H9 (cell line): Measurements from ENCODE around the gene MRM3. TPM values are rescaled to one million over a fixed set of nuclear protein-coding genes. Genes with fewer than 3 reads are reported as not detected.

Experiments used
- DNase-seq: peaks from one replicate; pipeline ENCODE4 v3.0.0-alpha.2; 2017
- H2AFZ ChIP-seq: one replicate; pipeline ENCODE4 v1.6.1; 2013; ENCODE audit warnings: mild to moderate bottlenecking, low read length, control low read depth, moderate library complexity
- H2AK5ac ChIP-seq: 2 replicates; pipeline ENCODE4 v1.6.1; 2013; ENCODE audit warnings: low read length, control low read depth, mixed read lengths; ENCODE audit not compliant: insufficient read length
- H2BK120ac ChIP-seq: one replicate; pipeline ENCODE4 v1.6.1; 2013; ENCODE audit warnings: low read depth, mild to moderate bottlenecking, low read length, control low read depth, inconsistent platforms; ENCODE audit not compliant: poor library complexity, severe bottlenecking
- H2BK12ac ChIP-seq: 2 replicates; pipeline ENCODE4 v1.6.1; 2013; ENCODE audit warnings: low read length, control low read depth, mixed read lengths, low read depth; ENCODE audit not compliant: insufficient read length
- H2BK15ac ChIP-seq: 2 replicates; pipeline ENCODE4 v1.6.1; 2013; ENCODE audit warnings: low read depth, low read length, control low read depth
- H2BK20ac ChIP-seq: one replicate; pipeline ENCODE4 v1.6.1; 2013; ENCODE audit warnings: low read depth, mild to moderate bottlenecking, low read length, control low read depth, inconsistent platforms; ENCODE audit not compliant: poor library complexity, severe bottlenecking
- H2BK5ac ChIP-seq: 2 replicates; pipeline ENCODE4 v1.6.1; 2013; ENCODE audit warnings: low read length, control low read depth, mixed read lengths; ENCODE audit not compliant: insufficient read length
- H3K14ac ChIP-seq: 2 replicates; pipeline ENCODE4 v1.6.1; 2013; ENCODE audit warnings: low read length, control low read depth; ENCODE audit not compliant: insufficient read depth
- H3K18ac ChIP-seq: 2 replicates; pipeline ENCODE4 v1.6.1; 2013; ENCODE audit warnings: low read depth, mild to moderate bottlenecking, mixed read lengths, low read length, control low read depth; ENCODE audit not compliant: insufficient read length
- H3K23ac ChIP-seq: 2 replicates; pipeline ENCODE4 v1.6.1; 2013; ENCODE audit warnings: low read length, control low read depth, mixed read lengths, low read depth; ENCODE audit not compliant: insufficient read length
- H3K23me2 ChIP-seq: 2 replicates; pipeline ENCODE4 v1.6.1; 2013; ENCODE audit warnings: low read depth, mild to moderate bottlenecking, mixed read lengths, low read length, control low read depth; ENCODE audit not compliant: insufficient read length, poor library complexity, severe bottlenecking
- H3K27ac ChIP-seq: 2 replicates; pipeline ENCODE4 v1.5.1; 2013; ENCODE audit warnings: low read length, control low read depth, mixed read lengths, low read depth; ENCODE audit not compliant: insufficient read length
- H3K27me3 ChIP-seq: 2 replicates; pipeline ENCODE4 v1.6.1; 2013; ENCODE audit warnings: low read length, control low read depth, inconsistent platforms; ENCODE audit not compliant: insufficient read depth
- H3K4ac ChIP-seq: 2 replicates; pipeline ENCODE4 v1.6.1; 2013; ENCODE audit warnings: low read depth, mild to moderate bottlenecking, control low read depth, inconsistent platforms, low read length, moderate library complexity
- H3K4me1 ChIP-seq: 2 replicates; pipeline ENCODE4 v1.6.1; 2013; ENCODE audit warnings: low read length, control low read depth, inconsistent platforms; ENCODE audit not compliant: insufficient read depth
- H3K4me2 ChIP-seq: 2 replicates; pipeline ENCODE4 v1.6.1; 2013; ENCODE audit warnings: low read length, control low read depth, mixed read lengths; ENCODE audit not compliant: insufficient read length, insufficient read depth
- H3K56ac ChIP-seq: 2 replicates; pipeline ENCODE4 v1.6.1; 2013; ENCODE audit warnings: low read depth, mild to moderate bottlenecking, mixed read lengths, low read length, control low read depth; ENCODE audit not compliant: insufficient read length
- H3K79me1 ChIP-seq: 2 replicates; pipeline ENCODE4 v1.6.1; 2013; ENCODE audit warnings: low read depth, mild to moderate bottlenecking, moderate library complexity, low read length, control low read depth, inconsistent platforms; ENCODE audit not compliant: insufficient read depth, poor library complexity, severe bottlenecking
- H3K79me2 ChIP-seq: 2 replicates; pipeline ENCODE4 v1.6.1; 2013; ENCODE audit warnings: low read length, control low read depth, inconsistent platforms; ENCODE audit not compliant: insufficient read depth
- H3K9ac ChIP-seq: 2 replicates; pipeline ENCODE4 v1.6.1; 2013; ENCODE audit warnings: low read length, control low read depth, mixed read lengths; ENCODE audit not compliant: insufficient read length; ENCODE audit errors: extremely low read depth
- H3K9me3 ChIP-seq: one replicate; pipeline ENCODE4 v1.6.1; 2013; ENCODE audit warnings: low read depth, low read length, inconsistent platforms; ENCODE audit not compliant: control insufficient read depth
- H3T11ph ChIP-seq: one replicate; pipeline ENCODE4 v1.6.1; 2013; ENCODE audit warnings: mild to moderate bottlenecking, low read length, control low read depth, inconsistent platforms
- H4K20me1 ChIP-seq: one replicate; pipeline ENCODE4 v1.6.1; 2013; ENCODE audit not compliant: control insufficient read depth, insufficient read length, insufficient read depth
- H4K5ac ChIP-seq: 2 replicates; pipeline ENCODE4 v1.6.1; 2013; ENCODE audit warnings: low read depth, mild to moderate bottlenecking, mixed read lengths, low read length, control low read depth; ENCODE audit not compliant: insufficient read length
- H4K8ac ChIP-seq: replicated peaks from 2 replicates; pipeline ENCODE4 v1.6.1; 2013; ENCODE audit warnings: low read length, control low read depth, mixed read lengths, low read depth; ENCODE audit not compliant: insufficient read length
- H4K91ac ChIP-seq: 2 replicates; pipeline ENCODE4 v1.6.1; 2013; ENCODE audit warnings: low read depth, mild to moderate bottlenecking, moderate library complexity, mixed read lengths, low read length, control low read depth; ENCODE audit not compliant: insufficient read length
- H3K27ac Mint-ChIP-seq, 3 experiments: 2 replicates in 2 of 3; 3 replicates in 1 of 3; pipeline ENCODE4 v1.8.0; 2020 to 2021; ENCODE audit warnings: mixed read lengths in 3 of 3, mild to moderate bottlenecking in 1 of 3, moderate library complexity in 1 of 3
- H3K27me3 Mint-ChIP-seq: 2 replicates; pipeline ENCODE4 v1.8.0; 2021; ENCODE audit warnings: low read depth, mild to moderate bottlenecking, moderate library complexity, mixed read lengths
- H3K36me3 Mint-ChIP-seq, 3 experiments: 2 replicates in 2 of 3; 3 replicates in 1 of 3; pipeline ENCODE4 v1.8.0; 2020 to 2021; ENCODE audit warnings: low read depth in 3 of 3, mixed read lengths in 3 of 3; ENCODE audit not compliant: insufficient read depth in 1 of 3
- H3K4me1 Mint-ChIP-seq, 2 experiments: 2 replicates each; pipeline ENCODE4 v1.8.0; 2020; ENCODE audit warnings: mixed read lengths in 2 of 2
- H3K4me3 Mint-ChIP-seq, 2 experiments: 2 replicates in 1 of 2; 3 replicates in 1 of 2; pipeline ENCODE4 v1.8.0; 2020 to 2021; ENCODE audit warnings: mild to moderate bottlenecking in 2 of 2, mixed read lengths in 2 of 2, moderate library complexity in 1 of 2
- H3K9me3 Mint-ChIP-seq, 2 experiments: 2 replicates in 1 of 2; 3 replicates in 1 of 2; pipeline ENCODE4 v1.8.0; 2020; ENCODE audit warnings: mild to moderate bottlenecking in 2 of 2, mixed read lengths in 2 of 2, moderate library complexity in 1 of 2
- WGBS: extraction: QIAGEN DNeasy Blood & Tissue Kit; methylation state at CpG from one replicate; pipeline ENCODE4 v1.1.7; 2013; ENCODE audit warnings: missing lambda C conversion rate, low lambda C conversion rate, mixed read lengths; ENCODE audit not compliant: insufficient read length; ENCODE audit errors: extremely low coverage; 5-methylcytosine and 5-hydroxymethylcytosine counted together
- total RNA-seq: library from RNA; stranded (reverse); gene quantifications from 2 replicates; pipeline ENCODE4 v1.2.1, GENCODE V29; 2021
- TF ChIP-seq, protein P1 (sequence below): fragments of 200-600 bp; sonication (generic); conservative IDR thresholded peaks from 3 replicates; pipeline ENCODE4 v1.8.0; 2021; ENCODE audit warnings: antibody characterized with exemption, mild to moderate bottlenecking

The MRM3 gene
- total RNA-seq, 1 experiment from 2014 or later = 25.3 TPM

DNA sequence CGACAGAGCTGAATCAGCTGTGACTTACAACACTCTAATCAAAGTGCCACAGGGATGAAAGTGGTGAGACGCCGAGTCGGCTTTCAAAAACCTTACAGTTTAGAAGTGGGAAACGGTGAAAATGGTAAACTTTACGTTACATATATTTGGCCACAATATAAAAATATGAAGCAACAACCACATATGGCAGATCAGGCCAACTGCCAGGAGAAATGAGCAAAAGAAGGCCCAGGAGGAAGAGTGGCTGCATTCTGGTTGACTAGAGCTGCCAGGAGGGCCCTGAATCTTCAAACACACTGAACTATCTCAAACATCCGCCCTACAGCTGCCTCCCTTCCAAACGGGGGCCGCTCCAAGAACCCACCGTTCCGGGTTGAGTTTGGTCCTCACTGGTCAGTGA, 56.3 kb downstream of the MRM3 start:
- Mint-ChIP-seq H3K4me3 (no peak overlapping the region), H3K27me3 (no peaks in the 10 kb centered on the region), H3K27ac (no peak overlapping the region), H3K4me1 (peaks cover 11 to 15% of the 10 kb centered on the region in 2 experiments), H3K9me3 (peaks cover 3 to 11% of the 10 kb centered on the region in 2 experiments; a peak in 4 of 5 replicates), H3K36me3 (peaks cover 9 to 26% (median 16%) of the 10 kb centered on the region in 3 experiments)
- no peak overlapping the region for H3K4me2 ChIP-seq
- H3K23ac ChIP-seq = no peak overlapping the region
- H3K14ac ChIP-seq = no peak overlapping the region
- no peak overlapping the region for H3K4ac ChIP-seq
- no peak overlapping the region for H3K56ac ChIP-seq
- H2BK20ac ChIP-seq = no peak overlapping the region
- H3K9me3 ChIP-seq = no peaks in the 10 kb centered on the region
- H3K18ac ChIP-seq = no peak overlapping the region
- no peak overlapping the region for H2BK15ac ChIP-seq
- no peaks in the 10 kb centered on the region for H3K23me2 ChIP-seq
- no peak overlapping the region for H2BK5ac ChIP-seq
- H2BK12ac ChIP-seq = no peak overlapping the region
- H2AFZ ChIP-seq = no peak overlapping the region
- H3K79me1 ChIP-seq = peaks cover 3% of the 10 kb centered on the region
- no peaks in the 10 kb centered on the region for H3K27me3 ChIP-seq
- no peak overlapping the region for H3K27ac ChIP-seq
- peaks cover 2% of the 10 kb centered on the region; the same call in 1 of the 2 replicates for H3K4me1 ChIP-seq
- no peak for DNase-seq
- no peak overlapping the region for H2BK120ac ChIP-seq
- H4K8ac ChIP-seq = no peak overlapping the region
- H4K20me1 ChIP-seq = no peaks in the 10 kb centered on the region
- WGBS = no CpG with 5 or more reads among the region's 11 CpGs
- no peak overlapping the region for H4K91ac ChIP-seq
- no peak overlapping the region for H2AK5ac ChIP-seq
- H3K9ac ChIP-seq = no peak overlapping the region
- no peak overlapping the region for H3T11ph ChIP-seq
- no peak overlapping the region for H4K5ac ChIP-seq
- TF ChIP-seq, protein P1, sequence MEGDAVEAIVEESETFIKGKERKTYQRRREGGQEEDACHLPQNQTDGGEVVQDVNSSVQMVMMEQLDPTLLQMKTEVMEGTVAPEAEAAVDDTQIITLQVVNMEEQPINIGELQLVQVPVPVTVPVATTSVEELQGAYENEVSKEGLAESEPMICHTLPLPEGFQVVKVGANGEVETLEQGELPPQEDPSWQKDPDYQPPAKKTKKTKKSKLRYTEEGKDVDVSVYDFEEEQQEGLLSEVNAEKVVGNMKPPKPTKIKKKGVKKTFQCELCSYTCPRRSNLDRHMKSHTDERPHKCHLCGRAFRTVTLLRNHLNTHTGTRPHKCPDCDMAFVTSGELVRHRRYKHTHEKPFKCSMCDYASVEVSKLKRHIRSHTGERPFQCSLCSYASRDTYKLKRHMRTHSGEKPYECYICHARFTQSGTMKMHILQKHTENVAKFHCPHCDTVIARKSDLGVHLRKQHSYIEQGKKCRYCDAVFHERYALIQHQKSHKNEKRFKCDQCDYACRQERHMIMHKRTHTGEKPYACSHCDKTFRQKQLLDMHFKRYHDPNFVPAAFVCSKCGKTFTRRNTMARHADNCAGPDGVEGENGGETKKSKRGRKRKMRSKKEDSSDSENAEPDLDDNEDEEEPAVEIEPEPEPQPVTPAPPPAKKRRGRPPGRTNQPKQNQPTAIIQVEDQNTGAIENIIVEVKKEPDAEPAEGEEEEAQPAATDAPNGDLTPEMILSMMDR = no peak
- H3K79me2 ChIP-seq = peaks cover 3% of the 10 kb centered on the region; the same call in 1 of the 2 replicates
